ENCODE results near the gene ACSF2.

GRCh38 chr17:50487213-50488096, 61.4 kb downstream of the ACSF2 start:
- TF ChIP-seq POLR2AphosphoS2 (conservative IDR thresholded peaks at IDR 0.05; ENCODE audit: low read length) = no peak
- TF ChIP-seq MAX (IDR thresholded peaks at IDR 0.05) = no peak
- TF ChIP-seq ZC3H11A (IDR thresholded peaks at IDR 0.05) = no peak
- TF ChIP-seq CTCF (IDR thresholded peaks at IDR 0.05) = no peak
- TF ChIP-seq USF2 (IDR thresholded peaks at IDR 0.05) = no peak
- no peak for TF ChIP-seq EP300 (IDR thresholded peaks at IDR 0.05)
- TF ChIP-seq NR3C1 (IDR thresholded peaks at IDR 0.05) = no peak
- TF ChIP-seq E2F6 (IDR thresholded peaks at IDR 0.05; ENCODE audit: borderline replicate concordance, low read depth) = no peak
- TF ChIP-seq POLR2A (IDR thresholded peaks at IDR 0.05; ENCODE audit: low read length) = no peak
- TF ChIP-seq SMC3 (IDR thresholded peaks at IDR 0.05) = no peak
